Testis (tissue), 2 donors: Measurements from ENCODE around the gene CCDC158.

Experiments
- CTCF ChIP-seq, 3 experiments: fragments of 450-650 bp in 2 of 3; fragments of 200-600 bp in 1 of 3; sonication (generic) in 1 of 3; IDR thresholded peaks; one replicate each; pipeline ENCODE4 v1.5.1; 2016 to 2019; ENCODE audit warnings: antibody characterized with exemption in 3 of 3, mild to moderate bottlenecking in 2 of 3, moderate library complexity in 1 of 3
- POLR2A ChIP-seq: fragments of 450-650 bp; IDR thresholded peaks from one replicate; pipeline ENCODE4 v1.6.1; 2017; ENCODE audit warnings: antibody characterized with exemption, mild to moderate bottlenecking, moderate library complexity

GRCh38 chr4:76448211-76448610 is 27.3 kb upstream of the CCDC158 start:
- TF ChIP-seq CTCF (IDR thresholded peaks at IDR 0.05) (no peak), POLR2A (no peak)
